IPS-20b (cell line): ENCODE data around the gene SMIM12.
A peak's percentile ranks its signal among the peaks of the same experiment; 100 is the strongest.

Experiments
- H3K27ac ChIP-seq: one replicate; pipeline ENCODE4 v1.5.1; 2013; ENCODE audit warnings: low read length
- H3K27me3 ChIP-seq: 2 replicates; pipeline ENCODE4 v1.6.1; 2013; ENCODE audit warnings: mild to moderate bottlenecking, low read length, inconsistent platforms; ENCODE audit not compliant: insufficient read depth
- H3K36me3 ChIP-seq: 2 replicates; pipeline ENCODE4 v1.6.1; 2013; ENCODE audit warnings: low read depth, mild to moderate bottlenecking, inconsistent platforms, low read length, moderate library complexity; ENCODE audit not compliant: insufficient read depth
- H3K4me1 ChIP-seq: 2 replicates; pipeline ENCODE4 v1.6.1; 2013; ENCODE audit warnings: mild to moderate bottlenecking, control low read depth, inconsistent platforms, low read length, moderate library complexity; ENCODE audit not compliant: insufficient read depth
- H3K4me3 ChIP-seq: 2 replicates; pipeline ENCODE4 v1.5.1; 2013; ENCODE audit warnings: mild to moderate bottlenecking, low read length, inconsistent platforms
- H3K9ac ChIP-seq: 2 replicates; pipeline ENCODE4 v1.6.1; 2013; ENCODE audit warnings: low read depth, mild to moderate bottlenecking, inconsistent platforms, low read length, moderate library complexity
- H3K9me3 ChIP-seq: 2 replicates; pipeline ENCODE4 v1.6.1; 2013; ENCODE audit warnings: mild to moderate bottlenecking, low read depth, low read length, inconsistent platforms; ENCODE audit not compliant: insufficient read depth

The SMIM12 gene

DNA sequence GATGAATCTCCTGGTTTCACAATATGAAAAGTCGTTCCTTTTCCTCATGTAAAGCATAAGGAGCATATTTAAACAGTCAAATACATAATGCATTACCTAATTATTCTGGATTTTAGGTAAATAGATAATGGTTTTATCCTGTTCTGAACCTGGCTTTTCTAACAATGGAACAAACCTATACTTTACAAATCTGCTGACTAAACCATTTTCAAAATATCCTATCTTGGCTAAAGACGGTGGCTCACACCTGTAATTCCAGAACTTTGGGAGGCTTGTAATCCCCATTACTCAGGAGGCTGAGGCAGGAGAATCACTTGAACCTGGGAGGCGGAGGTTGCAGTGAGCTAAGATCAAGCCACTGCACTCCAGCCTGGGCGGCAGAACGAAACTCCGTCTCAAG is 2.9 kb downstream of the SMIM12 start:
- H3K4me3 ChIP-seq: no peak overlapping the region
- H3K4me1 ChIP-seq: peaks cover 8% of the 10 kb centered on the region
- no peak overlapping the region for H3K27ac ChIP-seq
- peaks cover 3% of the 10 kb centered on the region for H3K27me3 ChIP-seq
- no peaks in the 10 kb centered on the region for H3K9me3 ChIP-seq
- H3K9ac ChIP-seq: no peak overlapping the region
- peaks cover 25% of the 10 kb centered on the region for H3K36me3 ChIP-seq

DNA sequence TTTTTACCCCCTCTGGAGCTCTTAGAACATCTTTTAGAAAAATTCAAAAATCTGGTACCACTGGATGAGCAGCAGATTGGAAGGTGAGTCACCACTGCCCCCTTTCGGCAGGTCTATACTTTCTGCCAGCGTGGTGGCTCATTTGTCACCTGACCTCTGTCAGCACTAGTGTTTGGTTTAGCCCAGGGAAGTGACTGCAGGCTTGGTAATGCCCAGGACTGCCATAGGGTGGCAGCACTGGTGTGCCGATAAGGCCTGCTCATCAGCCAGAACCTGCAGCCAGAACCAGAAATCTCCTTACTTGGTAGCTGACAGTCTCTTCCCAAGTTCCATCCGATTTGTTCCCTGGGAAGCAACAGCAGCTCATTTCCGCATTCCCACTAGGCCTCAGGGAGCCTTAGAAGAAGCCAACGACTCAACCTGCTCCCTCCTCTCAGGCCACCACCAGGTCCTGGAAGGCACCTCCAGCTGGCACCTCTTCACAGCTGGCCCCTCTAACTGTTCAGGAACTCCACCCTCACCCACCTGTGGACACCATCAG is 6.8 kb downstream of the SMIM12 start:
- Histone ChIP-seq H3K27ac (peak overlapping the region; percentile 91), H3K9ac (peak overlapping the region; percentile 57; the same call in 1 of the 2 replicates), H3K4me3 (no peak overlapping the region), H3K36me3 (peaks cover 25% of the 10 kb centered on the region), H3K9me3 (no peaks in the 10 kb centered on the region), H3K4me1 (peaks cover 11% of the 10 kb centered on the region), H3K27me3 (no peaks in the 10 kb centered on the region)

- H3K27ac ChIP-seq: no peak overlapping the region
- peaks cover 25% of the 10 kb centered on the region for H3K36me3 ChIP-seq
- H3K4me1 ChIP-seq: peaks cover 11% of the 10 kb centered on the region
- no peaks in the 10 kb centered on the region for H3K9me3 ChIP-seq
- no peaks in the 10 kb centered on the region for H3K27me3 ChIP-seq
- no peak overlapping the region for H3K4me3 ChIP-seq
- no peak overlapping the region for H3K9ac ChIP-seq
These were observed 8.0 kb downstream of the SMIM12 start for GRCh38 chr1:34851431-34852105.

DNA sequence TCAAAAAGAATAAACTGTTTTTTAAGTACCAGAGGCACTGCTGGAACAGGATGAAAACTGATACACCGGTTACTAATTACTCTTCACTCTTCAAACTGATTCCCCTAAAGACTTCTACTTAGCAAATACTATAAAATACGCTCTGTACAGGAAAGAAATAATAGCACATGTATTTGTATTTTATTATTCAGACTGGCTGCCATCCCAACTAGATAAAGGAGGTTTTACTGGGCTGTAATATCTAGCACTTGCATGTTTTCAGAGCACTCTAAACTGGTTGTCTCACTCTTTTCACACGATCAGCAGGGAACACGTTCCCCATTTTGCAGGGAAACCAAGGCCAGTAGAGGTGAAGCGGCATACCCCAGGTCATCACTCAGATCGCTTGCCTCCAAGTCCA is 9.2 kb downstream of the SMIM12 start:
- H3K36me3 ChIP-seq: peaks cover 20% of the 10 kb centered on the region
- H3K27ac ChIP-seq: no peak overlapping the region
- no peak overlapping the region for H3K9ac ChIP-seq
- H3K4me3 ChIP-seq: no peak overlapping the region
- H3K9me3 ChIP-seq: no peaks in the 10 kb centered on the region
- H3K27me3 ChIP-seq: no peaks in the 10 kb centered on the region
- peaks cover 11% of the 10 kb centered on the region for H3K4me1 ChIP-seq

DNA sequence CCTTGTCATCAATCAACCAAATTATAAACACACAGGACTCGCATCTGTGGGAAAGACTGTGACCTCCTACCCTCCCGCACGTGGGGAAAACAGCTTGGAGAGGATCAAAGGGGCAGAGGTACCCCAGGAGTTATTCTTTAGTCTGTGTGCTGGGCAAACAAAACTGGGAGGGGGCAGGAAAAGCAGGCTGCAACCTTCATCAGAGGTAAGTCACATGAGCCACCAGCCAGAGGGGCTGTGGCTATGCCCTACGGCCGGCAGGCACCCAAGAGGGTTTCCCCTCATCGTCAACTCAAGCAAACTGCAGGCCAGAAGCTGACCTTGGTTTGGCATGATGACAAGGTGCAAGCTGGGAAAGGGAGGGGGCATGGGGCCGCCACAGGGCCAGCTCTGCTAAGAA is 12.5 kb downstream of the SMIM12 start:
- Histone ChIP-seq H3K4me1 (peaks cover 23% of the 10 kb centered on the region), H3K4me3 (no peak overlapping the region), H3K9me3 (no peaks in the 10 kb centered on the region), H3K9ac (no peak overlapping the region), H3K27me3 (no peaks in the 10 kb centered on the region), H3K27ac (no peak overlapping the region), H3K36me3 (no peaks in the 10 kb centered on the region)

DNA sequence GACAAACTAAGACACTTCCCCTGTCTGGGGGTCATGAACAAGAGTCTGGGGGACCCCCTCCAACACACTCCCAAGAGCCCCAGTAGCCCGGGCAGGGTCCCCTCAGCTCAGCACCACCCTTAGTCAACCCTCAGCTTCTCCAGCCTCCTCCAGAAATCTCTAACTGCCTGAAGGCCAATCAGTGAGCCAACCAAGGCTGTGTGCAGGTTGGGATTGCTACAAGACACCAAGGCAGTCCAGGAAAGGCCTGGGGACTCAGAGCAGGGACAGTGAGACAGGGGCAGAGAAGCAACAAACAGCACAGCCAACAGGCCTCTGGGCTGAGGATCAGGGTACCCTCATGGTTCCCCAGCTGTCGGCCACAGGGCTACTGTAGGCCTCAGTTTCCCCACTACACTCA is 13.3 kb downstream of the SMIM12 start:
- Histone ChIP-seq H3K27ac (no peak overlapping the region), H3K36me3 (no peaks in the 10 kb centered on the region), H3K4me3 (no peak overlapping the region), H3K9me3 (no peaks in the 10 kb centered on the region), H3K9ac (no peak overlapping the region), H3K4me1 (peaks cover 23% of the 10 kb centered on the region), H3K27me3 (no peaks in the 10 kb centered on the region)

- Histone ChIP-seq H3K9me3 (no peaks in the 10 kb centered on the region), H3K4me1 (peaks cover 23% of the 10 kb centered on the region), H3K9ac (no peak overlapping the region; the same call in 1 of the 2 replicates), H3K36me3 (no peaks in the 10 kb centered on the region), H3K4me3 (no peak overlapping the region), H3K27ac (no peak overlapping the region), H3K27me3 (no peaks in the 10 kb centered on the region)
These were observed 14.2 kb downstream of the SMIM12 start for GRCh38 chr1:34845131-34845901.

- H3K9ac ChIP-seq: peak overlapping the region; percentile 31; the same call in 1 of the 2 replicates
- H3K4me3 ChIP-seq: no peak overlapping the region
- no peak overlapping the region for H3K27ac ChIP-seq
- H3K27me3 ChIP-seq: no peaks in the 10 kb centered on the region
- H3K4me1 ChIP-seq: peaks cover 23% of the 10 kb centered on the region
- no peaks in the 10 kb centered on the region for H3K9me3 ChIP-seq
- H3K36me3 ChIP-seq: no peaks in the 10 kb centered on the region
These were observed 15.3 kb downstream of the SMIM12 start for GRCh38 chr1:34844252-34844634.

DNA sequence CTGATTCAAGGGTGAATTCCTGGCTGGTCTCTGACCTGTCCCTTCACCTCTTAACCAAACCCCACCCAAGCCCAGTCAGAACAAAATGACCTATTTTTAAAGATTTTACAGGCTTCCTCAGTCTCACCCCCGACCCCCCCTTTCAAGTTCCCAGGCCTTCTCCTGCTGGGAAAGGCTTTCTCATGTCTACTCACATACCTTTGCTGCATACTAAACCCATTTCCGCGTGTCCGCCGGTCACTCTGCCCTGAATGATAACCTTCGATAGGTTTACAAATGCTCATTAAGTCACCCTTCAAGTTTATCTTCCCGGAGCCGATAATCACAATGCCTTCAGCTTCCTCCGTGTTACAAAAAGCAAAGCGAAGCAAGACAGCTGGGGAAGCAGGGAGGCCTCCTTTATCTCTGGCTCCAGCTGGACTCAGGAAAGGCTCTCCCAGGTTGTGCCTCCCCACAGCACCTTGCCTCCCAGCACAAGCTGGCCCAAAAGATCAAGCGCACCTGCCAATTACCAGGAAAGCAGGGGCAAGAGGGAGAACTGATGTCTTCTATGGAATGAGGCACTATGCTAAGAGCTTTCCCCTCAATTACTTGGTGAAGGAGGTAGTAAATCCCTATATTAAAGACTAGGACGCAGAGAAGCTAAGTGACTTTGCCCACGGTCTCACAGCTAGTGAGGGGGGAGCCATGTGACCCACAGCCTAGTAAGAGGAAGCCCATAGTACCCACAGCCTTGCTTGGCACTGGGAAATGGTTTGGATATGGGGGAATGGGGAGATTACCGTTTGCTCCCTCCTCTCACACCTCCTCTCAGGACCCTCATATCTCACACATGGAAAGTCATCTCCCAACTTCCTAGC is 15.9 kb downstream of the SMIM12 start:
- Histone ChIP-seq H3K27me3 (no peaks in the 10 kb centered on the region), H3K9me3 (no peaks in the 10 kb centered on the region), H3K9ac (peak overlapping the region; percentile 31; the same call in 1 of the 2 replicates), H3K4me1 (peaks cover 23% of the 10 kb centered on the region), H3K27ac (no peak overlapping the region), H3K36me3 (no peaks in the 10 kb centered on the region), H3K4me3 (no peak overlapping the region)

DNA sequence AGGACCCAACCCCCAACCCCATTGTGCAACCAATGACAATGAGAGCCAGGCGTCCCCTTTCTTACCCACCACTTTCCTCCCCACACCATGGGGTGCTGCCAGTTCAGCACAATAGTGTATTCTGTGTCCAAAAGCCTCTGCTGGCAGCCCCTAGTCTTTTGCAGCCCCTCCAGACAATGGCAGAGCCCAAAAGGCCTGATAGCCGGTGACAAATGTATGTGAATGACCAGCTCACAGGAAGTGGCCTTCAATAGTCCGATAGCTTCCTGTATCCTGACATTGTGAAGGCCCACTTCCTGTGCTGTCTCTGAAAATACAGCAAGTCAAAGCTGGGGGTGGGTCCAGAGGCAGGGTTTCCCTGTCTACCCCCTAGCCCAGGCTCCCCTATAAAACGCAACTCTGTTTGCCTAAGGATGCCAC is 16.6 kb downstream of the SMIM12 start:
- Histone ChIP-seq H3K4me3 (no peak overlapping the region), H3K9ac (peak overlapping the region; percentile 10; the same call in 1 of the 2 replicates), H3K36me3 (no peaks in the 10 kb centered on the region), H3K4me1 (peaks cover 17% of the 10 kb centered on the region), H3K9me3 (no peaks in the 10 kb centered on the region), H3K27me3 (no peaks in the 10 kb centered on the region), H3K27ac (no peak overlapping the region)

DNA sequence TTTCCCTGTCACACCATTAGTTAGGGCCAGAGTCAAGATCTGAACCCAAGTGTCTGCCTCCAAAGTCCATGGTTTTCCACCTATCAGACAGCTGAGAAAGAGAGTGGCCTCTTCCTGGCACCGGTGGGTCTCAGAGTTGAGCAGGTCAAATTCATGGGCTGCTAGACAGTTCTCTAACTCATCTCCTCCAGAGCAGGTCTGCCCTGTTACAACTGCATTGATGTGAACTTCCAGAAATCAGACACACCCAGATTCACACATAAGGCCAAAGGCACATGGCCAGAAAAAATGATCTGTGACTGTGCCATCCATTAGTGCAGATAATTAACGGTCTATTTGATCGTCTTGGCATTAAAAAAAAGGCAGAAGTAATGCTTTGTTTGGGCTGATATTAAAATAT is 17.5 kb downstream of the SMIM12 start:
- peaks cover 17% of the 10 kb centered on the region for H3K4me1 ChIP-seq
- no peaks in the 10 kb centered on the region for H3K36me3 ChIP-seq
- H3K27ac ChIP-seq: no peak overlapping the region

More for the DNA sequence above, 17.5 kb downstream of the SMIM12 start:
- no peaks in the 10 kb centered on the region for H3K27me3 ChIP-seq
- H3K9me3 ChIP-seq: no peaks in the 10 kb centered on the region
- H3K4me3 ChIP-seq: no peak overlapping the region
- H3K9ac ChIP-seq: no peak overlapping the region
